ENCODE data around the gene KRT8. TPM values are rescaled to one million over a fixed set of nuclear protein-coding genes. Genes with fewer than 3 reads are reported as not detected.

KRT8 gene
- total RNA-seq, 2 experiments from 2014 or later = 0.16 to 0.89 TPM

- BruUV-seq (replicated peaks) = no TSS peak
- Histone ChIP-seq H3K4me2 (ENCODE audit: low read length) (no peak overlapping the region), H3K4me3 (ENCODE audit: low read depth, low read length, poor library complexity, severe bottlenecking) (no peak overlapping the region), H3K4me1 (ENCODE audit: insufficient read depth, low read length, poor library complexity, severe bottlenecking) (no peaks in the 10 kb centered on the region), H3K27ac (ENCODE audit: low read depth, low read length, poor library complexity, severe bottlenecking) (no peak overlapping the region), H3K79me2 (ENCODE audit: insufficient read depth, low read depth, low read length) (no peaks in the 10 kb centered on the region), H2AFZ (ENCODE audit: low read length) (no peak overlapping the region), H3K9me3 (ENCODE audit: low read length) (no peaks in the 10 kb centered on the region), H3K36me3 (ENCODE audit: insufficient read depth, low read length) (no peaks in the 10 kb centered on the region), H3K9me2 (ENCODE audit: insufficient read depth, low read length) (no peaks in the 10 kb centered on the region), H4K20me1 (ENCODE audit: insufficient read depth, low read length) (no peaks in the 10 kb centered on the region)
- POLR2A ChIA-PET = no interaction called here
- no peak for TF ChIP-seq EZH2phosphoT487 (IDR thresholded peaks at IDR 0.05; ENCODE audit: borderline replicate concordance, low read depth, low read length)
- TF ChIP-seq, protein P1, sequence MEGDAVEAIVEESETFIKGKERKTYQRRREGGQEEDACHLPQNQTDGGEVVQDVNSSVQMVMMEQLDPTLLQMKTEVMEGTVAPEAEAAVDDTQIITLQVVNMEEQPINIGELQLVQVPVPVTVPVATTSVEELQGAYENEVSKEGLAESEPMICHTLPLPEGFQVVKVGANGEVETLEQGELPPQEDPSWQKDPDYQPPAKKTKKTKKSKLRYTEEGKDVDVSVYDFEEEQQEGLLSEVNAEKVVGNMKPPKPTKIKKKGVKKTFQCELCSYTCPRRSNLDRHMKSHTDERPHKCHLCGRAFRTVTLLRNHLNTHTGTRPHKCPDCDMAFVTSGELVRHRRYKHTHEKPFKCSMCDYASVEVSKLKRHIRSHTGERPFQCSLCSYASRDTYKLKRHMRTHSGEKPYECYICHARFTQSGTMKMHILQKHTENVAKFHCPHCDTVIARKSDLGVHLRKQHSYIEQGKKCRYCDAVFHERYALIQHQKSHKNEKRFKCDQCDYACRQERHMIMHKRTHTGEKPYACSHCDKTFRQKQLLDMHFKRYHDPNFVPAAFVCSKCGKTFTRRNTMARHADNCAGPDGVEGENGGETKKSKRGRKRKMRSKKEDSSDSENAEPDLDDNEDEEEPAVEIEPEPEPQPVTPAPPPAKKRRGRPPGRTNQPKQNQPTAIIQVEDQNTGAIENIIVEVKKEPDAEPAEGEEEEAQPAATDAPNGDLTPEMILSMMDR (conservative IDR thresholded peaks at IDR 0.05; ENCODE audit: low read length) = no peak
- DNase-seq (ENCODE audit: low spot score) = no peak
- intact Hi-C loops (cut with micrococcal nuclease; ENCODE audit: unreplicated experiment) = loop anchor here (10.0 kb wide), 1 partner anchor 937 kb away; no protein-coding TSS in a partner anchor
- CTCF ChIA-PET (ENCODE audit: unreplicated experiment) = no interaction called here
Observed at GRCh38 chr12:52901715-52902541, 2.9 kb downstream of the KRT8 start.

DNA sequence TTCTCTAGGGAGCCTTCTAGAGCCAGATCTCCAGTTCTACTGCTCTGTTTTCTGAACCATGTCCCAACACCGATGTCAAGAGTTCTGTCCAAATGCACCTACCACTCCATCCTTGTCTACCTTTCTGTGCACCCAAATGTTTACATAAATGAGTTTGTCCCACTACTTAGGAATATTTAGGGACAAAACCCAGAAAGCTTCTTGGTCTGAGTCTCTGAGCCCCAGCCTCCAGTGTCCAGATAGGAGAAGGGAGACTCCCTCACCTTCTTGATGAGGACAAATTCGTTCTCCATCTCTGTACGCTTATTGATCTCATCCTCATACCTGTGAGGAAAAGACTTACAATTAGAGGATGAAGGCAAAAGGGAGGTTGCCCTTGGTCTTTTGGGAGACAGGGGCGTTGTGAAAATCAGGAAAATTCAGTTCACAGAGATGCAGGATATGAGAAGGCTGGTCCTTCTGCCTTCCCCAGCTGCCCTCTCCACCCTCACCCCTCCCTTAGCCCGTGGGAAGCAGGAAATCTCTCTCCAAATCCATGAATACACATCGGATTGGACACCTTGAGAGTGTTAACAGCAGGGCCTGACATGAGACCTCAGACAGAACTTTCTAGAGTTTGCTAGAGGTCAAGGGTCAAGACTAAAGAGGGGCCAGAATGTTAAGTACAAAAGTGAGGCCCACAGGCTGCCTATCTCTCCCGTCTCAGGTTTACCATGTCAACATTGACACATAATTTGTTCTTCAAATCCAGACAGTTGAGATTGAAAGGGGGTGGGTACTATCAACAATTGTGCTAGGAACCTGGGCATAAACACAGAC lies 3.8 kb downstream of the KRT8 start:
- no peak overlapping the region for H2AFZ ChIP-seq (ENCODE audit: low read length)
- no TSS peak for BruUV-seq (replicated peaks)
- no peaks in the 10 kb centered on the region for H4K20me1 ChIP-seq (ENCODE audit: insufficient read depth, low read length)
- TF ChIP-seq EZH2phosphoT487 (IDR thresholded peaks at IDR 0.05; ENCODE audit: borderline replicate concordance, low read depth, low read length) = no peak
- TF ChIP-seq, protein P1 (conservative IDR thresholded peaks at IDR 0.05; ENCODE audit: low read length) = no peak
- CTCF ChIA-PET (ENCODE audit: unreplicated experiment) = no interaction called here
- H3K9me3 ChIP-seq (ENCODE audit: low read length) = no peaks in the 10 kb centered on the region
- no peak overlapping the region for H3K27ac ChIP-seq (ENCODE audit: low read depth, low read length, poor library complexity, severe bottlenecking)
- no peaks in the 10 kb centered on the region for H3K4me1 ChIP-seq (ENCODE audit: insufficient read depth, low read length, poor library complexity, severe bottlenecking)
- no peaks in the 10 kb centered on the region for H3K9me2 ChIP-seq (ENCODE audit: insufficient read depth, low read length)
- H3K36me3 ChIP-seq (ENCODE audit: insufficient read depth, low read length) = no peaks in the 10 kb centered on the region
- no peak for DNase-seq (ENCODE audit: low spot score)
- POLR2A ChIA-PET = interaction anchor here (0.8 kb wide), 1 partner anchor 105 kb away, joined by 3 read pairs; no protein-coding TSS in a partner anchor
- H3K4me2 ChIP-seq (ENCODE audit: low read length) = no peak overlapping the region
- H3K4me3 ChIP-seq (ENCODE audit: low read depth, low read length, poor library complexity, severe bottlenecking) = no peak overlapping the region
- intact Hi-C loops (cut with micrococcal nuclease; ENCODE audit: unreplicated experiment) = loop anchor here (10.0 kb wide), 1 partner anchor 936 kb away; no protein-coding TSS in a partner anchor
- H3K79me2 ChIP-seq (ENCODE audit: insufficient read depth, low read depth, low read length) = no peaks in the 10 kb centered on the region

Data from OCI-LY7 (cell line).